Measurements from ENCODE around the gene SCOC.

The SCOC gene

GRCh38 chr4:140373328-140374129 lies at the start of gene SCOC:
SCOC (plus strand) TSS chr4:140373646; CDS start chr4:140379171, 5,525 bp downstream.
- peak; percentile 99 for DNase-seq

DNA sequence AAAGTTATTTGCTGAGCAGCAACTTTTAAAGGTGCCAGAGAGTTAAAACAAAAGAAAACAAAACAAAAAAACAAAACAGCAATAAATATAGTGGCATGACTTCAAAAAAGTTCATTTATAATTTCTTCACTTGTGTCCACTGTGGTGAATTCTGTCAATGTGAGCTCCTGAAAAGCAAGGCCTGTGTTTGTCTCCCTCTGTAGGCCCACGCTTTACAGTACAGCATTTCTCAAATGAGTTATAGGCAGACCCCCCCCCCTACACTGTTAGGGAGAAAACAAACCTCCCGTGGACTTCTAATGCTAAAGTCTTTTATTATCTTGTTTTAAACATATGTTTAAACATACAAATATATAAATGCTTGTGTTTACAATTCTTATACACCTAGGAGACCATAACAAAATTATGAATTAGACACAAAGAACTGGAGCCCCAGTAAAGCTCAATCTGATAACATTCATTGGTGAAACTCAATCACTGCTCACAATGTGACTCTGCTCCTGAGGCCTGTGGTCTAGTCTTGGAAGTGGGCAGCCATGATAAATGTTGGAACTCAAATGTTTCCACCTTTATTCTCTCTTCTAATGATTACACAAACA lies 47.0 kb upstream of the SCOC start:
- DNase-seq, result peak; percentile 63

- DNase-seq, result peak; percentile 22
These were observed 43.0 kb upstream of the SCOC start for GRCh38 chr4:140330311-140330900.

DNA sequence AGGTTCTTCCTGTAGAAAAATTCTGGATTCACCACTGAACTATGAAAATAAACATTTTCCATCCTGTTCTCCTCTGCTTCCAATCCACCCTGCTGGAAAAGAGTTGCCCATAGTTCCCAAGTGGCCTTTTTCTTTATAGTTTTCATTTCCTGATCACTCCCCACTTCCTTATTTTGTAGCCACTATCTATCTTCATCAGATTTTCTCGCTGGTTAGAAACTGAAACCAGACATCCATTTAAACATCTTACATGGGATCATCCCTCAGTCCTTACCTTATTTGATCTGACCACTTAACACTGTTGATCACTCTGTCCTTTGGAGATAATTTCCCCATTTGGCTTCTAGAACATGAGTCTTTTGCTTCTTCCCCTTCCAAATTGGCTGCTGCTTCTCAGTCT lies 42.2 kb upstream of the SCOC start:
- DNase-seq, result no peak

DNA sequence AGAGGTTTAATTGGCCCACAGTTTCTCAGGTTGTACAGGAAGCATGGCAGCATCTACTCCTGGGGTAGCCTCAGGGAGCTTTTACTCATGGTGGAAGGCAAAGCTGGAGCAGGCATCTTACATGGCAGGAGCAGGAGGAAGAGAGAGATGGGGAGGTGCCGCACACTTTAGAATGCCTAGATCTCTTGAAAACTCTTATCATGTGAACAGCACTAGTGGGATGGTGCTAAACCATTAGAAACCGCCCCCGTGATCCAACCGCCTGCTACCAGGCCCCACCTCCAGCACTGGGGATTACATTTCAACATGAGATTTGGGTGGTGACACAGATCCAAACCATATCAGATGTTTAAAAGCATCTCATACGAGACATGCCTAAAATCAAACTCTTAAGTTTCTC lies 41.6 kb upstream of the SCOC start:
- no peak for DNase-seq

DNA sequence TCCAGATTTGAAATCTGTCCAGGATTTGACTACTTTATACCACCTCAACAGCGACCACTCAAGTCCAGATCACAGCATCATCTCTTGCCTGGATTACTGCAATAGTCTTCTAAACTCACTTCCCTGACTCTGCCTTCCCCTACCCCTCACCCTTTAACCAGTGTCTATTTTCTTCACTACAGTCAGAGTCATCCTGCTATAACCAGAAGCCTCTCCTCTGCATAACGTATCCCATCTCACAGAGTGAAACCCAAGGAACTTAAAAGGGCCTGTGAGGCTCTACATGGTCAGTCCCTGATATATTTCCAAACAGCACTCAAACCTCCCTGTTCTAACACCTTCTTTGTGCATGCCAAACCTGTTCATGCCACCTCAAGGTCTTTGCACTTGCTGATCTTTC lies 40.7 kb upstream of the SCOC start:
- no peak for DNase-seq

- no peak for DNase-seq
These were observed 39.9 kb upstream of the SCOC start for GRCh38 chr4:140333523-140333922.

DNA sequence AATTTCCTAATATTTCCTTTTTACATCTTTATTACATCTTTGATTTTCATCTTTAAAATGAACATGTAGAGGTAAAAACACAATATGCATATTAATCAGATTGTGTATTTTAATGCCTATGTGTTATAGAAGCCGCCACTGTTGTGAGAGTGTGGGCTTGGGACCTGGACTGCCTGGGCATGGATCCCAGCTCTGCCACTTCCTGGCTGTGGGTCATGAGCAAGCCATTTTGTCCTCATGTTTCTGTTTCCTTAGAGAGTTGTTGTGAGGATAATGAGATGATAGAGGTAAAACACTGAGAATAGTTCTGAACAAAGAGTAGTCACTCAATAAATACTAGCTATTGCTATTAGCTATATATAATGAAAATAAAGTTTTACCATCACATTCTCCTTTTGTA lies 38.4 kb upstream of the SCOC start:
- DNase-seq, result no peak

DNA sequence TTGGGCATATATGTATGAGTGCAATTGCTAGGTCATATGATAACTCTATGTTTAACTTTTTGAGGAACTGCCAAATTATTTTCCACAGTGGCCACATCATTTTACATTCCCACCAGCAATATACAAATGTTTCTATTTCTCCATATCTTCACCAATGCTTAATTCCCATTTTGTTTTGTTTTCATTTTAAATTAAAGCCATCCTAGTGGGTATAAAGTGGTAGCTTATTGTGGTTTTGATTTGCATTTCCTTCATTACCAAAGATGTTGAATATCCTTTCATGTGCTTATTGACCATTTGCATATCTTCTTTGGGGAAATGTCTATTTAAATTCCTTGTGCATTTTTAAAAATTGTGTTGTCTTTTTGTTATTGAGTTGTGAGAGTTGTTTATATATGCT lies 36.7 kb upstream of the SCOC start:
- no peak for DNase-seq

DNA sequence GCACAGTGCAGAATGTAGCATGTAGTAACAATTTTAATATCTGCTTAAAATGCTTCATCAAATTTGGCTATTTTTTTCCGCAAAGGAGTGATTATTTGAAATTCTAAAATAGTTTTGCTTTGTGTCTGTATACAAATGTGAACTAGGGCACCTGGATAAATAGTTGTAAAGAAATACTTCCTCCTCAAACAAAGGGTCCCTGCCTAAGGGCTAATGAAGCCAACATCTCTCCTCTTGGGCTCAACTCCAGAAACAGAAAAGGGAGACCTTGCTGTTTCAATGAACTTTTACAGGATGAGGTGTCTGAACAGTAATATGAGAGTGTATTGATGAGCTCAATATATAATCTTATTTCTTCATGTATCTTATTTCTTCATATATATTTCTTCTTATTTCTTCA lies 30.8 kb upstream of the SCOC start:
- DNase-seq, result no peak

GRCh38 chr4:140343303-140343702 lies 30.1 kb upstream of the SCOC start:
- no peak for DNase-seq

GRCh38 chr4:140344101-140344500 lies 29.3 kb upstream of the SCOC start:
- DNase-seq, result no peak

- DNase-seq, result no peak
These were observed 28.8 kb upstream of the SCOC start for GRCh38 chr4:140344621-140345020.

GRCh38 chr4:140346136-140346535 lies 27.3 kb upstream of the SCOC start:
- no peak for DNase-seq

DNA sequence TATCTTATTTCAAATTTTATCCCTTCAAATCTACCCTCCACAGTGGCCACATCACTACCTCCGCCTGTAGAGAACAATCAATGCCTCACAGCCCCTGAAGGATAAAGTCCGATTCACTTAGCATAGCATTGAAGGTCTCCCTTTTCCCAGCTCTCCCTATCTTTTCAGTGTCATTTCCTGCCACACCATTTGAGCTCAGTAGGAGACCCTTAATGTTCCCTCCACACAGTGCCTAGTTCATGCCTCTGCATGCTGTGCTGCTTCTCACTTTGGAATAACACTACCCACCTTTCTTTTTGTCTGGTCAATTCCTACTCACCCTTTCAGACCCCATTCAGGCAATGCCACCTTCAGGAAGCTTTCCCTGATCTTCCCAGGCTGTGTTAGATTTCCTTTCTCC lies 23.6 kb upstream of the SCOC start:
- DNase-seq, result no peak

DNA sequence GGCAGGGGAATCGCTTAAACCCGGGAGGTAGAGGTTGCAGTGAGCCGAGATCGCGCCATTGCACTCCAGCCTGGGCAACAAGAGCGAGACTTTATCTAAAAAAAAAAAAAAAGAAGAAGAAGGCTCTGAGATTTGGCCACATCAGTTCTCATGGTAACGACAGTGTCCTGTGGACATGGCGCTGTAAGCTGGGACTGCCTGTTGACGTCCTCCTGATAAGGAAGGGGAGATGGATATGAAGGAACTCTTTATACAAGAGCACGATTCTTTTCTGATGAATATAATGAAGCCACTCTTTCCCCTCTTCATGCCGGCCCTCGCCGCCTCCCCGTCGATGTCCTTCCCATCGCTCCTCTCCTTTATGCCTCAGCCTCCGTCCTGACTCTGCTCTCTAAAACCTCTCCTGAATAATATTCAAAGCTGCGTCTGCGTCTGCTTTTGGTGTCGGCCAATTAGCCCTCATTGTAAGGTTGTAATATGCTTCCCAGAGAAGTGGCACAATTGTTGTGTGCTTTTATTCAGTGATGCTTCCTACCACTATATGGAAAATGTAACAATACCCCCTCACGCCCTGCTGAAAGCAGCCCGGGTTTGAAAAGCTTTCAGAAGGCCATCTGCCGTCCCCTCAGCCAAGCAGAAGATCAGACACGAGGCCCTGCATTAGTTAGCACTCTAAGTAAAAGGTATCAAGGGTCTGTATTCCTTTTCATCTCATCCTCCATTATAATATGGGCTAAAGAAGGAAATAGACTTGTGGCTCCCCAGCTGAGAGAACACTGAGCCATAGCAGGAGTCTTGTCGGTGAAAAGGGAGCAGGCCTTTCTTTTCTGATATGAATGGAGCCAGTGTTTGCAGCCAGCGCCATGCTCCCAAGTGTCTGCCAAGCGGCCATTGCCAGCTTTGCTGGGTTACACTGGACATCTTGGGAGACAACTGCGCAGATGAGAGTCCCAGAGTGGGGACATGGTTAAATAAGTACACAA lies 22.1 kb upstream of the SCOC start:
- DNase-seq, result peak; percentile 68

DNA sequence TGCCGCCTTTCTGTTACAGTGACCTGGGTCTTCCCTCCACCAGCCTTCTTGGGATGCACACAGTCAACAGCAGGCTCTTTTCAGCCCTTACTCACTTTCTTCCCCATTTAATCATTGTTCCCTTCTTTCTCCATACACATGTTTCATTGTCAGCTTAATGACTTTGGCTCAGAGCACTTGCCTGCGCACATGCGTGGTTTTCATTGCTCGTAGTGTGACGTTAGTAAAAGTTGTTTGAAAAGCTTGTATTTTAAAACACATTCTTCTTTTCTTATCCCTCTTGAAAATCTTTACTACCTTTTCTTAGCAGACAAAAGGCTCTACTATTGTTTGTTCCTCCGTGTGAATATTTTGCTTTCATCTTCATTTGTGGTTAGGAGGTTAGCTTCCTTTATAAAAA lies 19.7 kb upstream of the SCOC start:
- no peak for DNase-seq

- no peak for DNase-seq
These were observed 18.2 kb upstream of the SCOC start for GRCh38 chr4:140355288-140355687.

GRCh38 chr4:140357868-140358267 lies 15.6 kb upstream of the SCOC start:
- no peak for DNase-seq

DNA sequence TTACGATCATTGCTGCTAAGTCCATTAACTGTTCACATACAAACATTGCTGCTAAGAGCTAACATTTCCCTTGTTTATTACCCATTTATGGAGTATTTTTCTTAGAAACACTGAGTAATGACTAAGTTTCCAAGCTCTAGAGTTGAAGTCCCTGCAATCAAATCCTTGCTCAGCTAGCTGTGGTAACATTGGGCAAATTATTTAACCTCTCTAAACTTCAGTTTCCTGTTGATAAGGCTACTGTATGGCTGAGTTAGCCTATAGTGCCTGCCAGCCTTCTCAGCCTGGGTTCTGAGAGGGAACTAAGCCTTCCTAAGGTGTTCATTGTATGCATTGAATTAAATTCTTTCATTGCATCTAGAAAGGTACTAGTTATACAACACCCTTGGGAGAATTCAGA lies 15.2 kb upstream of the SCOC start:
- no peak for DNase-seq

GRCh38 chr4:140359562-140360427 lies 13.7 kb upstream of the SCOC start:
- DNase-seq, result peak; percentile 92

- no peak for DNase-seq
These were observed 12.3 kb upstream of the SCOC start for GRCh38 chr4:140361099-140361498.

All from NCI-H1092 treated with DMSO at 0.1 percent for 48 hours (cell line).